GM18858 (cell line): ENCODE results near the gene SLC44A1.

Experiments
- ATAC-seq: cut with Tn5 transposase; IDR thresholded peaks from one replicate; pipeline ENCODE4 v1.9.1; 2021; ENCODE audit not compliant: unreplicated experiment

Gene SLC44A1

DNA sequence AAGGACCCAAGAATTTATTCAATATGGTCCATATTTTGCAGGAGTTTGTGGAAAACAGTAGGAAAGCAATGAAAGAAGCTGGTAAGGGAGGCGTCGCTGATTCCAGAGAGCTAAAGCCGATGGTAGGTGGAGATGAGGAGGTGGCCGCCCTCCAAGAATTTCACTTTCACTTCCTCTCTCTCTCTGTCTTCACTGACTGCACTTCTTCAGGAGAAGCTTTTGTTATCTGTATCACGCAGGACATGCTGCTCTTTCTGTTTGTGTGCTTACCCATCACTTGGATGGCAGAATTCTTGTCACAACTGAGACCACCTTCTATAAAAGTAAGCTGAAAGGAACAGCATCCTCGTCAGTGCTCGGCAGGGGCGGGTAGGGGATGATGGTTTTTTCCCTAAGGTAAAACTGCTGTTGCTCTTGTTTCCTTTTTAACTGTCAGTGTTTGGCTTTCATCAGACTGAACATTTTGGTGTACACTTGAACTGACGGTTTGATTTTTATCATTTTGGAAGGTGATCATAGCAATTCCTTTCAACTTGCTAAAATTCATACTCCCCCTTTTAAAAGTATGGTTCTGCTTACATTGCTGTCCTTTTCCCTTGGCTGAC is 141.0 kb downstream of the SLC44A1 start:
- peak; percentile 98 for ATAC-seq

DNA sequence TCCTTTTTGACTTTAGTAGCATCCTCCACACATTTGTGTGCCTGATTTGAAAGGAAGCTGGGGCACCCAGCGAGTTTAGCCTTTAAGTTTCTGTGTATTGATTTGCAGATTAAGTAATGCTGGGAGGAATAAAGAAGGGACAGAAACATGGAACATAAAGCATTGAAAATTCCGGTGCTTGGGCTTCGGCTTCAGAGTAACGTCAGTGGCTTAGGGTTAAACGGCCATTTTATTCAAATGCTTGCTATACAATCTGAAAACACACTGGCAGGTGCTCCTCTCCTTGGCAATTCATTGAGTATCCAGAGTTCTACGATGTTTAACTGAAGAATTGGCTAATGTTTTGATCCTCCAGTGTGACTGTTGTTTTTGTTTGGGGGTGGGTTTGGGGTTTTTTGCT is 145.3 kb downstream of the SLC44A1 start:
- no peak for ATAC-seq

DNA sequence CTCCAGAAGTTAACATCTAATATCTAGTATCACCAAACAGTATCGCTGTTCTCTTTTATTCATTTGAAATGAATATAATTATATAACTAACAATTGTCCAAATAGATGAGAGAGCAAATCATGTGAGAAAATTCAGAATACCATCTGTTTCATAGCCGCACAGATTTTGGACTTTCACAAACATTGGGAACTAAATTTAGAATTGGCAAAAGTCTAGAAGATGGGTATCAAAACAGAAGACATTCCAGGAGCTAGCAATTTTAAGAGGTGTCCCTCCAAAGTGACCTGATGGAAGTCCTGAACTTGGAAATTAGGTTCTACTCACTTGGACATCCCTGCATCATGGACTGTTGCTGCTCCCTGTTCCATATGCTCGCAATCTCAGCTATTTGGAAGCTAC is 146.4 kb downstream of the SLC44A1 start:
- no peak for ATAC-seq

DNA sequence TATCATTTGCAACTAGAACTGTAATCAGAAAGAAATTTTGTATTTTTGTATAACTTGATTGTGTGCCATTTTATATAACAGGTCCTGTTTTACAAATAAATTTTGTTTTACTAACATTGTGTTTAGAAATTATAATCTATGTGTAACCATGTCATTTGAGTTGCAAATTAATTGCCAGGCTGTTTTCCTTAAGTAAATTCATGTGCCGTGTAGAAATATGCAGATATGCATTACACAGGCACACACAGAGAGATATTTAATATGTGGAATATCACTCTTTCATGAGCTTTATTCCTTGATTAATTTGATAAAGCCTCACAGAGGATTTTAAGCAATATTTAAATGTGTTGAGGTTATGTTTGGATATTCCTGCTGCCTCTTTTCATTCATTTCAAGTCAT is 146.8 kb downstream of the SLC44A1 start:
- ATAC-seq = no peak

DNA sequence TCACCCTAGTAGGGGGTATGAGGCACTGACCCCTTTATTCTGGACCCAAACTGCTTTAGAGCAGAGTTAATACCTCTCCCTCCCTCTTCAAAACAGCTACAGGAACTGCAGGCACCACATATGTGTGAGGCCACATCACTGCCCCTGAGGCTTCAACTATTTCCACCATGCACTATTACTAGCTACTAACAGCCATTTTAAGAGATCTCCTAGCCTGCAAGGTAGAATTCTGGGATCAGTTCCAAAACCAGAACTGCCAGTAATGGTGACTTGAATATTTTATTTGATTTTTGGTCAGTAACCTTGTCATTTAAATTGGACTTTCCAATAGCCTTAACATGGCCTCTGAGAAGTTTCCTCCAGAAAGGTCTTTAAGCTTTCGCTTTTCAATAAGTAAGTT is 148.1 kb downstream of the SLC44A1 start:
- ATAC-seq = no peak

DNA sequence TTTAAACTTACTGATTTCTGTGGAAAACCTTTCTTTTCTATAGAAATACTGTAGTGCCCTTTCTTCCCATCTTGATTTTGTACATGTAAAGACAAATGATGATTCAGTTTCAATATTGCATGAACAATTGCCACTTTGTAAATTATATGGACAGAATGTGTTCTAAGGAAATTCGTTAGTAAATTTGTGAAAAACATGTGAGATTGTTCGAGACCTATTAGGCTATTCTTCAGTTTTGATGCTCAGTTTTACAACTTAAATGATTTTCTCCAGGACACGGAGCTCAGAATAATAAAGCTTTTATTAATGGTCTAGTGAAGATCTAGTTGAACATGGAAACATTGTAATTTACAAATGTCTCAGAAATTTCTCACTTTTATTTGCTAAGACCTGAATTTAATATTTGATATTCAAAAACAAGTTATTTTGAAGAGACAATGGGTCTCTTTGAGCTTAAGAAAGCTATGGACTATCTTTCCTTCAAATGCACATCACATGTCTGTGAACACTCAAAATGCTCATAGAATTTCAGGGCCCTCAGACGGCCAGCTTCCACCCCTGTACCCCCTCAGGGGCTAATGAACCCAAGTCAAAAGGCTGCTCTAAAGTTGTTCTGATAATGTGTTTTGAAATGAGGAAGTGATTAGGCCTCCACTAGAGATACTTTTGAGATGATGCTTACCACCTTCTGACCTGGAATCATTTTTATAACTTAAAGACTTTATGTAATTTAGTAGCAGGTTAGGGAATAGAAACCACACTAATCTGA is 149.3 kb downstream of the SLC44A1 start:
- ATAC-seq = no peak

DNA sequence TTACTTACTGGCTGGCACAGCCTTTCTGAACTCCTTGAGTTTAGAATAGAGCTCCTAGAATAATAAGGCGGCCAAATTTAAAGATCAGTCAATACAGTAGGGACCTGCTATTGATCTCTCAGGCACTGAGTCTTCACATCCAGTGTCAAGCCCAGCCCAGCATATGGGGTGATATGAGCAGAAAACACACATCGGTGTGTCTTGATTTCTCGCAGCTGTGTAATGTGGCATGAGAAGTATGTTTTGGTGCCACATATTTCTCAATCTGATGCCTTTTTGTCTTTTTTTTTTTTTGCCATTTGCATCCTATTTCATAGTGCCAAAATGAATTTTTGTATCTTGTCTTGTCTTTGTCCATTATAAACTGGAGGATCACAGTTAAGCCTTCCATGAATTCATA is 152.0 kb downstream of the SLC44A1 start:
- no peak for ATAC-seq

DNA sequence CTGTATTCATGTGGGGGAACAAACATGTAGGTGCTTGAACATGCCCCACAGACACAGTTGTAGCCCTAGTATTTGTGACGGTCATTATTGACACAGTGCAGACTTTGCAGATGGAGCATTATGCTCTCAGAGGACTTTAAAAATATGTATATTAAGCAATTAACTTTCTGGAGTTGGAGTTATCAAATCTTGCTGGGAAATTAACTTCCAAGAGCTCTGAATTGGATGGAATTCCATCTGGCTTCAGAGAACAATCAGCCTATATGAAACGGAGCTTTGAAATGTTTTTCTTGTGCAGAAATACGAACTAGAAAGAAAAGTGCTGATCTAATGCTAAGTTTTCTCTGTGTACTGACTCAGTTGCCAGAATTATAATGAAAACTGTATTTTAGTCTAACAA is 152.4 kb downstream of the SLC44A1 start:
- ATAC-seq = no peak

DNA sequence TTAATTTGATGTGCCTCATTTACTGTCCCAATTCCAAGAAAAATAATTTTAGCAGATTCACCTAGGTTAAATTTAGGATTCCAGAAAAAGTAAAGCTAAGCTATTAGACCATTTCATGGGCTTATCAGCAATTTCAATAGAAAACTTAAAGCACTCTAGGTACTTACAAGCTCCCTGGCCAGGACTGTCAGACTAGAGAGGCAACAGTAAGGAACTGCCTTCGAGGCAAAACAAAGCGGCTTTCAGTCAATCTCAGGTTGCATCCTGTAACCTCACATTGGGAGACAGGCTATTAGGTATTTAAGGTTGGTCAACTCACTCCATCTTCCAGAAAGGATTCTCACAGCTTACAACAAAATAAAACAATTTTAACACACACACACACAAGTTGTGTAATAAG is 154.7 kb downstream of the SLC44A1 start:
- no peak for ATAC-seq

DNA sequence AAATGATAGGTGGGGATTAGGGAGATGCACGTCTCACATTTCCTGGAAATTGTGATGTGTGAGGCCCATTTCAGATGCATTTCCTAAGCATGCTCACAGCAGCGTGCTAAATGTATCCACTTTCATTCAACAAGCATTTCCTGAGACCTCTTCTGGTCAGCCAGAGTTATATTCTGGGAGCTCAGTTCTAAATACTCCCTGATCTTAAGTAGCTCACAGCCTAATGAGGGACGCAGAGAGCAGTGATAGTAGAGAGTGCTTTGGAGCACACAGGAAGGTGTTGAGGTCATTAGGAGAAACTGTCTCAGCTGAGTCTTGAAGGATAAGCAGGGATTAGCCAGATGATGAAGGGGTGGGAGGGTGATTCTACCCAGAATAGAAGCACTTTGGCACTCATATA is 157.2 kb downstream of the SLC44A1 start:
- no peak for ATAC-seq

DNA sequence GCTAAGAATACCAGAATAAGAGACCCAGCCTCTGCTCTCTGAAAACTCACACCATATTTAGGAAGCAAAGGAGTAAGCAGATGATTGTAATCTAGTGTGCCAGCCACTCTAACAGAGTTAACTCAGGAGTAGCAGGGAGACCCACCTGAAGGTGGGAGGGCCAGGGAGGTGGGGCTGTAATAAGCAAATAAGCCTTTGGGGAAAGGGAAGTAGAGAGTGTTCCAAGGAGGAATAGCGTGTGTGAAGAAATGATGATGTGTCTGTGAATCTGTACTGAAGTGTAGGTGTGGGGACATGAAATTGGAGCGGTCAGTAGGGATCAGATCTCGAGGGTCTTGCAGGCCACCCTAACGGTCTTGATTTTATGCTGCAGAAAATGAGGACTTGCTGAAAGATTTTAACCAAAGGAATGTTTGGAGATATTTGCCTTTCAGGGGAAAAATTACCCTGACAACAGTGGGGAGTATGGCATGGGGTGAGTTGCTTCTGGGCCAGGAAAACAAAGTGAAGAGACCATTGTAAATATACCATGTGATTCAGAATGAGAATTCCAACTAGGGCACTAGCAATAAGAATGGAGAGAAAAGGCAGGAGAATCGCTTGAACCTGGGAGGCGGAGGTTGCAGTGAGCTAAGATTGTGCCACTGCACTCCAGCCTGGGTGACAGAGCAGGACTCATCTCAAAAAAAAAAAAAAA is 159.2 kb downstream of the SLC44A1 start:
- no peak for ATAC-seq

DNA sequence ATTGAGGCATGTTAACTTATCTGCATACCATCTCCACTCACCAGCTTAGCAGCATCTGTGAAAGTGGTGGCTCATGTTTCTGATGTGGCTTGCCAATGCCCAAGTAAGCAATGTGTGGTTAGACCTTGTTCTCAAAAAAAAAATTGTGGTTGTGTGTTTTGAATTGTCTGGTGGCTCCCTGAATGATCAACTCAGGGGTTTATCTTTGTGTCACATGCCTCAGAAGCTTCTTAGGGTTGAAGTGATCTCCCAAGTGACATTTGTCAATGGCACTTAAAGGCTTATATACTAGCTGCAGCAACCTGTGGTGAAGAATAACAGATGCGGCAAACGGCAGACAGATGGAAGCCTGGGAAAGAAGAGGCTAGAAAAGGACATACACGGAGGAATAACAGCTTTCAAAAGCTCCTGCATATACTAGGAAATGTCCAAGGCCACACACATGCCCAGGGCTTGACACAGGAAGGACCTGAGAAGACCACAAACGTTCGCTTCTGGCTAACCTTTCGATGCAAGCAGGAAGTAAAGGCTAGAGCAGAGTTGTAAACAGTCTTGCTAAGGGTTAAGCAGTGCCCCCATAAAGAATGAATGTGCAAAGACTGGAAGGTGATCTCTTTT is 161.2 kb downstream of the SLC44A1 start:
- ATAC-seq = peak; percentile 93

DNA sequence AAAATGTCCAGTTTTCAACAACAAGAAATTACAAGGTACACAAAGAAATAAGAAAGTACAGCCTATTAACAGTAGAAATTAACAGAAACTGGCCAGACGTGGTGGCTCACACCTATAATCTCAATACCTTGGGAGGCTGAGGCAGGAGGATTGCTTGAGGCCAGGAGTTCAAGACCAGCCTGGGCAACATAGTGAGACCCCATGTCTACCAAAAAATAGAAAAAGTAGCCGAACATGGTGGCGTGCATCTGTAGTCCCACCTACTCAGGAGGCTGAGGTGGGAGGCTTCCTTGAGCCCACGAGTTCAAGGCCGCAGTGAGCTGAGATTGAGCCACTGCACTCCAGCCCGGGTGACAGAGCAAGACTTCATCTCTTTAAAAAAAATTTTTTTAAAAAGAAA is 161.9 kb downstream of the SLC44A1 start:
- no peak for ATAC-seq

DNA sequence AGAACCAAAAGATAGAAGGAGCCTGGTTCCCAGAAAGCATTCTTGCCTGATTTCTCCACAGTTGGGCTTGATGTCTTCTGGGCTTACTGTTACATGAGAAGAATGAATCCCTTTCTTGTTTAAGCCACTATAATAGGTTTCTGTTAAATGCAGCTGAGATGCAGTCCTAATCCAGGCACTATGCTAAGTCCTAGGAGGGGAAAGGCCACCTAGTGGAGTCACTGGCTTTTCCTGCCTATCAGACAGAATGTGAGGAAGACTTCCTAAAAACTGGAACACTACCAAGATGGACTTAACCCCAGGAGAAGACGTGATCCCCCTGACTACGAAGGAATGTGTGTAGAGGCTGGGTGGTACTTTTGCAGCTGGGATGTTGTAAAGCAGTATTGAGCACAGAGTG is 169.1 kb downstream of the SLC44A1 start:
- no peak for ATAC-seq

DNA sequence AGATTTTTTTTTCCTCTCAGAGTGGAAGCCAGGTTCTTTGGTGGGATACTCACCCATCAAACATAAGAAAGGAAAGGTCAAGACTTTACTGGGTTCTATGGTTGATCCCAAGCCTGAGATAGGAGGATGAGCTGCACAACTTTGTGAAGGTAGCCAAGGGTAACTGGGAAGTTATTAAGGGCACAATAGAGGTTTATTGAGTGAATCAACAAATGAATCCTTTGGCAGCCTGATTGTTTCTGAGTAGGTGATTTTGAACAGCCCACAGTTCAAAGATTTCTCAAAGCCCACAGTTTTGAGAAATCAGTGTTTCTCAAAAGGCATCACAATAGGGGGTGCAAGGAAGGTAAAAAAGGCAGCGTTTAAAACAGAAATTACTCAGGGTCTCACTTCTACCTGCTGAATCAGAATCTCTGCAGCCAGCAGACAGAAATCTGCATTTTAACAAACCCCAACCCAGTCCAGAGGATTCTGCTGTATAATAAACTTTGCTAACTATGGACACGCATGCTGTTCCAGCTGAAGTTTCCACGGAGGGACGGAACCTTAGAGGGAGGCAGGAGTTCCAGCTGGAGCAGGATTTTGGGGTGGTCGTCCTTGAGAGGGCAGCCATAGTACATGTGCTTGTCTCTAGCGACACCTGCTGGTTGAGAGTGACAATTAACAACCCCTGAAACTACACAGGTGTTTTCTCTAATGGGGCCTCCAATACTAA is 170.7 kb downstream of the SLC44A1 start:
- no peak for ATAC-seq

DNA sequence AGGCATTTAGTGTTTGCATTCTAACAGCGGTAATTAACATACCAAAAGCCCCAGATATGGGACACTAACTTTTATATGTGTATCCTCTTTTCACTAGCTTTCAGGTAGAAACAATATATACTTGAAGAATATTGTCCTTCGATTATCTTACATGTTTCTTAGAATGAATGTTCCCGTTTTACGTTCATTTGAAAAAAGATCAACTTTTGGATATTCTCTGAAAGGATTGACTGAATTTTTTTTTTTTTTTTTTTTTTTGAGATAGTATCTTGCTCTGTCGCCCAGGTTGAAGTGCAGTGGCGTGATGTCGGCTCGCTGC is 171.2 kb downstream of the SLC44A1 start:
- ATAC-seq = no peak

DNA sequence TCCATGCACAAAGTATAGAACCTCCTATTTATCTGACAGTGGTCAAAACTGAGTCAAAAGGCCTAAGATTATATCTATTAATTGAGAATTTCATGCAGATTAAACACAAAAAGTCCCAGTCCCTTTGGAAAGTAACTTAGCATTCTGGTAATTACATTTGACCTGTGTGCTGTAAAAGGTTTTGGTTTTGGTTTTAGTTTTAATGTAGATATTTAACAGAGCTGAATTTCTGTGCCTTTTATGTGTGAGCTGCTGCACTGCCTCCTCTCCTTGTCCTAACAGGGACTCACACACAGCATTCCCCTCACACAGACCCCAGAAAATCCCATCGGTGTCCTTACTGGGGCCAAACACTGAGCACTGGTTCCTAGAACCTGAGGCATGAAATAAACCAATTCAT is 172.4 kb downstream of the SLC44A1 start:
- ATAC-seq = peak; percentile 85

DNA sequence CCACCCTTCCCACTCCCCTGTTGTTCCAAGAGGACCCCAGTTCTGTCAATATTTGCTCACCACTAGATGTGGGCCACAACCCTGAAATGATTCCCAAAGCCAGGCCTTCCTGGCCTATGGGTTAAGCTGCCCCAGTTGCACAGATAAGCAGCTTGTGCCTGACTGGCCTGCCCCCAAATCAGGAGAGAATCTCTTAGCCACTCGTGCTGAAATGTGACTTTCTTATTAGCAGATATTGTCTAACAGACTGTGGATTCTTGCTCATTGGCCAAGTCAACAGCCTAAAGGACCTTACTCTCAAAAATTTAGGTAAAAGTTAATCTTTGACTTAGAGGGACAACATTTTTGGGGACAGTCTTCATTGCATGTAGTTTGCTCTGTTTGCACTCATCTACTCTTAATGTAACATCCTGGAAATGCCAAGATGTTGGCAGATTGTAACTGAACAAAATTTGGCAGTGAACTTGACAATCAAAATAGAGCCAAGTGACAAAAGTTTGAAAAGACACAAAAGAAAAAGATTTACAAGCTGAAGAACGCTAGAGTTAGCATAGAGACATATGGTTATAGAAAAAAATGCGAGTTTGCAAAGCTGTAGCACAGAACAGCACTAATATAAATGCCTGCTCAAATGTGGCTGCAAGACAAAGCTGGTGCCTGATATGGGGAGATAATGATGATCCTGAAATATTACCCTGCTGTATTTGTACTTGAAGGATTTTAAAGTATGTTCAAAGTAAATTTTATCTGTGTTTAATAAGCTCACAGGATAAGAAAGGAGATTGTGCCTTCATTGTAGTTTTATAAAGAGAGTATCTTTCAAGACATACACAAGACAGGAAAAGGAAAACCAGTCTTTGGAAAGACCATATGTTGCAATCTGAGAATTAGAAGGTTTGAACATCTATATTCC is 174.4 kb downstream of the SLC44A1 start:
- ATAC-seq = no peak

DNA sequence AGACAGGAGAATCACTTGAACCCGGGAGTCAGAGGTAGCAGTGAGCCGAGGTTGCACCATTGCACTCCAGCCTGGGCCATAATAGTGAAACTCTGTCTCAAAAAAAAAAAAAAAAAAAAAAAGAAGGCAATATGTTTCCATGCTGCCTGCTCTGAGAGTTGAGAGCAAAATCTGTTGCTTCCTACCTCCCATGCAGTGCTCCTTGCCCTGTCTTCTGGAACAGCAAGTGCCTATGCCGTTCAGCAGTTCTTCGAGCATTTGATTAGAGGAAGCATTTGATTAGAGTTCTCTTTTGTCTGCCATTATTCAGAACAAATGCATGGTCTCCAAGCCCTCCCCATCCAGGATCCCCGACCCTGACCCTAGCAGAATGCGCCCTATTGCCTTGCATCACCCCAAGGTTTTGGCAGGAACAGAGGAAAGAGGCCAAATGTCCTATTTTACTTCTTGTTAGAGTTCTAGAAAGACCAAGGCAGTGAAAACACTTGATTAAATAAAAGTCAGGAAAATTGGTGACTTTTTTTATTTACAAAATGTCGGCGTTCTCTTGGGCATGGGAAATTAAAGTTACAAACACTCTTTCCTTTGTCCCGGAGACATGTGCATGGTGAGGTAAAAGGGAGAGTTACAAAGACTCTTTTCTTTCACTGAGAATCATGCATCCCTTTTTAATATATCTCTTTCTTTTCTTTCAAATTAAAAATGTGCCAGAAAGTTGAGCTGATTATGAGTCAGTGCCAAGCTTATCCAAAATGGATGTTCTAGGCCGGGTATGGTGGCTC is 175.6 kb downstream of the SLC44A1 start:
- ATAC-seq = no peak

DNA sequence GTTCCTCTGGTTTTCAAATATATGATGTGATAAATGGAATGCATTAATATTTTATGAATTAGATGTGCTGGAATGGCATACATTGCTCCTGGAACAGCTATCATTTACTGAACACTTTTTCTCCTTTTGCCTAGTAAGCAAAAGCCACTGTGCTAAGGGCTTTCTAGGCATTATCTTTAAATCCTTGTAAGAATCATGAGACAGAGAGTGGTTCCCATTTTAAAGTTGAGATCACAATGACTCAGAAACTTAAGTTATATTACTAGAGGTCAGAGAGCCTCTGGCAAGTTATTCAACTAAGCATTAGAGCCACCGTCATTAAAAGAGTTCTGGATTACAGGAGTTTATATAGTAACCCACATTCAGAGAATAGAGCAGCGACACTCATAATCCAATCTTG is 176.7 kb downstream of the SLC44A1 start:
- ATAC-seq = no peak
